SW 1271 (cell line): ENCODE measurements around the gene BCL3.

Source experiments
- DNase-seq, 2 experiments: peaks; one replicate each; lab custom pipeline; 2025; lab: John Stamatoyannopoulos, UW

BCL3 gene

GRCh38 chr19:44792281-44792680, 43.8 kb downstream of the BCL3 start:
- DNase-seq, result no peak

- DNase-seq, result no peak
Observed at GRCh38 chr19:44794610-44795009, 46.1 kb downstream of the BCL3 start.

- DNase-seq, result no peak
Observed at GRCh38 chr19:44795398-44795987, 47.0 kb downstream of the BCL3 start.

- DNase-seq, result no peak
Observed at GRCh38 chr19:44796701-44797115, 48.2 kb downstream of the BCL3 start.

- no peak for DNase-seq
Observed at GRCh38 chr19:44799627-44800346, 51.3 kb downstream of the BCL3 start.

GRCh38 chr19:44800461-44800860, 52.0 kb downstream of the BCL3 start:
- peak in 1 of 2 experiments; percentile 52 for DNase-seq

GRCh38 chr19:44803442-44804428, 55.2 kb downstream of the BCL3 start:
- no peak for DNase-seq

- DNase-seq, result no peak
Observed at GRCh38 chr19:44806291-44806690, 57.8 kb downstream of the BCL3 start.

GRCh38 chr19:44807162-44807561, 58.7 kb downstream of the BCL3 start:
- DNase-seq, result no peak

- no peak for DNase-seq
Observed at GRCh38 chr19:44807652-44808462, 59.3 kb downstream of the BCL3 start.

- no peak for DNase-seq
Observed at GRCh38 chr19:44808463-44809371, 60.2 kb downstream of the BCL3 start, which contains the start of gene BCAM. Gene BCAM, plus strand, starts transcription at chr19:44809103. Its CDS starts 22 bp downstream, at chr19:44809125.
